DMS 273 (cell line): Measurements from ENCODE around the gene TMEM167A.

ENCODE experiments used
- DNase-seq: peaks from one replicate; lab custom pipeline; 2025; ENCODE audit not compliant: unreplicated experiment; lab: John Stamatoyannopoulos, UW

TMEM167A gene

GRCh38 chr5:83076742-83077661 lies at the start of gene TMEM167A, which contains the start of gene XRCC4:
TSS of gene TMEM167A (minus strand) at chr5:83077394. CDS start at chr5:83077323, 71 bp downstream.
TSS of gene XRCC4 (plus strand) at chr5:83077547. CDS start at chr5:83104920, 27,373 bp downstream.
- DNase-seq: peak; percentile 99

- DNase-seq: no peak
These were observed 49.3 kb upstream of the TMEM167A start for GRCh38 chr5:83126501-83126900.

GRCh38 chr5:83125560-83125959 lies 48.4 kb upstream of the TMEM167A start:
- DNase-seq: no peak

- no peak for DNase-seq
These were observed 47.4 kb upstream of the TMEM167A start for GRCh38 chr5:83124593-83124992.

- DNase-seq: no peak
These were observed 41.8 kb upstream of the TMEM167A start for GRCh38 chr5:83118976-83119375.

GRCh38 chr5:83118471-83118870 lies 41.3 kb upstream of the TMEM167A start:
- DNase-seq: no peak

- no peak for DNase-seq
These were observed 38.6 kb upstream of the TMEM167A start for GRCh38 chr5:83115816-83116215.

GRCh38 chr5:83109380-83109779 lies 32.2 kb upstream of the TMEM167A start:
- DNase-seq: no peak

GRCh38 chr5:83107692-83108420 lies 30.7 kb upstream of the TMEM167A start:
- no peak for DNase-seq

GRCh38 chr5:83104021-83104420 lies 26.8 kb upstream of the TMEM167A start:
- no peak for DNase-seq

- DNase-seq: no peak
These were observed 25.3 kb upstream of the TMEM167A start for GRCh38 chr5:83102364-83102980.

- DNase-seq: no peak
These were observed 24.3 kb upstream of the TMEM167A start for GRCh38 chr5:83101514-83101913.

GRCh38 chr5:83099445-83099844 lies 22.3 kb upstream of the TMEM167A start:
- no peak for DNase-seq

- DNase-seq: no peak
These were observed 21.8 kb upstream of the TMEM167A start for GRCh38 chr5:83099001-83099400.

GRCh38 chr5:83097689-83098231 lies 20.6 kb upstream of the TMEM167A start:
- DNase-seq: no peak

- DNase-seq: no peak
These were observed 19.6 kb upstream of the TMEM167A start for GRCh38 chr5:83096660-83097339.

- DNase-seq: no peak
These were observed 18.9 kb upstream of the TMEM167A start for GRCh38 chr5:83095957-83096539.

GRCh38 chr5:83095163-83095956 lies 18.2 kb upstream of the TMEM167A start:
- no peak for DNase-seq

- no peak for DNase-seq
These were observed 16.5 kb upstream of the TMEM167A start for GRCh38 chr5:83093692-83094091.
